Measurements from ENCODE around the gene BRSK2. TPM values are rescaled to one million over a fixed set of nuclear protein-coding genes. Genes with fewer than 3 reads are reported as not detected.
A peak's percentile ranks its signal among the peaks of the same experiment; 100 is the strongest.

Gene BRSK2
- total RNA-seq, 6 experiments from 2014 or later: 0.14 to 0.99 (median 0.47) TPM; not detected in 1

GRCh38 chr11:1456176-1456575 is 66.4 kb downstream of the BRSK2 start:
- no peak overlapping the region for H3K4me3 Mint-ChIP-seq
- no peaks in the 10 kb centered on the region for H3K9me3 Mint-ChIP-seq
- no peak for DNase-seq
- no peaks in the 10 kb centered on the region for H3K4me1 Mint-ChIP-seq (ENCODE audit: low read depth)
- no peaks in the 10 kb centered on the region for H3K36me3 Mint-ChIP-seq (ENCODE audit: low read depth)
- no peak overlapping the region for H3K27ac Mint-ChIP-seq
- H3K27me3 Mint-ChIP-seq (ENCODE audit: insufficient read depth): peaks cover 10% of the 10 kb centered on the region
- no peak for TF ChIP-seq CTCF (IDR thresholded peaks at IDR 0.05)

- H3K27me3 Mint-ChIP-seq (ENCODE audit: insufficient read depth): peaks cover 10% of the 10 kb centered on the region
These were observed 67.0 kb downstream of the BRSK2 start for GRCh38 chr11:1456596-1457325.

GRCh38 chr11:1457326-1457680 is 67.6 kb downstream of the BRSK2 start:
- no peak for TF ChIP-seq CTCF (IDR thresholded peaks at IDR 0.05)
- no peak for DNase-seq
- H3K36me3 Mint-ChIP-seq (ENCODE audit: low read depth): no peaks in the 10 kb centered on the region

More at GRCh38 chr11:1456596-1457325, 67.0 kb downstream of the BRSK2 start:
- Mint-ChIP-seq H3K36me3 (ENCODE audit: low read depth) (no peaks in the 10 kb centered on the region), H3K27ac (no peak overlapping the region), H3K4me3 (no peak overlapping the region), H3K9me3 (no peaks in the 10 kb centered on the region), H3K4me1 (ENCODE audit: low read depth) (no peaks in the 10 kb centered on the region)
- no peak for TF ChIP-seq CTCF (IDR thresholded peaks at IDR 0.05)
- no peak for DNase-seq

GRCh38 chr11:1457856-1458255 is 68.1 kb downstream of the BRSK2 start:
- Mint-ChIP-seq H3K27ac (no peak overlapping the region), H3K27me3 (ENCODE audit: insufficient read depth) (peaks cover 7% of the 10 kb centered on the region), H3K4me1 (ENCODE audit: low read depth) (no peaks in the 10 kb centered on the region), H3K4me3 (no peak overlapping the region), H3K36me3 (ENCODE audit: low read depth) (no peaks in the 10 kb centered on the region), H3K9me3 (no peaks in the 10 kb centered on the region)
- DNase-seq: no peak
- no peak for TF ChIP-seq CTCF (IDR thresholded peaks at IDR 0.05)

More at GRCh38 chr11:1457326-1457680, 67.6 kb downstream of the BRSK2 start:
- no peak overlapping the region for H3K27ac Mint-ChIP-seq
- H3K27me3 Mint-ChIP-seq (ENCODE audit: insufficient read depth): peaks cover 8% of the 10 kb centered on the region
- H3K9me3 Mint-ChIP-seq: no peaks in the 10 kb centered on the region
- no peak overlapping the region for H3K4me3 Mint-ChIP-seq
- H3K4me1 Mint-ChIP-seq (ENCODE audit: low read depth): no peaks in the 10 kb centered on the region

- Mint-ChIP-seq H3K27me3 (ENCODE audit: insufficient read depth) (peaks cover 1% of the 10 kb centered on the region), H3K4me3 (no peak overlapping the region), H3K36me3 (ENCODE audit: low read depth) (no peaks in the 10 kb centered on the region), H3K4me1 (ENCODE audit: low read depth) (no peaks in the 10 kb centered on the region), H3K27ac (no peak overlapping the region), H3K9me3 (no peaks in the 10 kb centered on the region)
- TF ChIP-seq CTCF (IDR thresholded peaks at IDR 0.05): peak; percentile 45
- DNase-seq: no peak
These were observed 68.8 kb downstream of the BRSK2 start for GRCh38 chr11:1458340-1459218.
